GM19328 (cell line): Measurements from ENCODE around the gene LIPE.
A peak's percentile ranks its signal among the peaks of the same experiment; 100 is the strongest.

Experiments used
- ATAC-seq: cut with Tn5 transposase; IDR thresholded peaks from one replicate; pipeline ENCODE4 v1.9.1; 2021; ENCODE audit warnings: mild to moderate bottlenecking, moderate library complexity; ENCODE audit not compliant: unreplicated experiment

Gene LIPE

GRCh38 chr19:42412661-42413076 lies 14.5 kb downstream of the LIPE start:
- ATAC-seq: no peak

- no peak for ATAC-seq
These were observed 15.0 kb downstream of the LIPE start for GRCh38 chr19:42412227-42412626.

GRCh38 chr19:42411581-42412178 lies 15.5 kb downstream of the LIPE start:
- ATAC-seq: no peak

GRCh38 chr19:42410371-42410770 lies 16.8 kb downstream of the LIPE start:
- ATAC-seq: no peak

- no peak for ATAC-seq
These were observed 17.7 kb downstream of the LIPE start for GRCh38 chr19:42409477-42409876.

- ATAC-seq: no peak
These were observed 19.4 kb downstream of the LIPE start for GRCh38 chr19:42407816-42408175.

- ATAC-seq: no peak
These were observed 19.9 kb downstream of the LIPE start for GRCh38 chr19:42407085-42407815.

- ATAC-seq: no peak
These were observed 21.1 kb downstream of the LIPE start for GRCh38 chr19:42406111-42406510.

GRCh38 chr19:42403586-42403985 lies 23.6 kb downstream of the LIPE start:
- ATAC-seq: no peak

GRCh38 chr19:42402376-42403116 lies 24.6 kb downstream of the LIPE start:
- no peak for ATAC-seq

- no peak for ATAC-seq
These were observed 25.6 kb downstream of the LIPE start for GRCh38 chr19:42401365-42402303.

- ATAC-seq: no peak
These were observed 26.8 kb downstream of the LIPE start for GRCh38 chr19:42400404-42400803.

GRCh38 chr19:42397263-42398166 lies 29.7 kb downstream of the LIPE start:
- no peak for ATAC-seq

GRCh38 chr19:42396381-42397262 lies 30.6 kb downstream of the LIPE start:
- ATAC-seq: peak; percentile 98

GRCh38 chr19:42394751-42395150 lies 32.4 kb downstream of the LIPE start:
- no peak for ATAC-seq

- no peak for ATAC-seq
These were observed 35.0 kb downstream of the LIPE start for GRCh38 chr19:42392165-42392564.

GRCh38 chr19:42389899-42390298 lies 37.3 kb downstream of the LIPE start, which contains the start of gene CNFN:
Gene CNFN, minus strand, starts transcription at chr19:42390297. Its CDS starts 1,260 bp downstream, at chr19:42389037.
- ATAC-seq: no peak

GRCh38 chr19:42388851-42389489 lies 38.2 kb downstream of the LIPE start:
- no peak for ATAC-seq
